Memory B cell (primary cell): ENCODE data around the gene FICD.

Experiments used
- ATAC-seq: fragments of 150-1000 bp; cut with Tn5 transposase; 2 replicates; pipeline ENCODE4 v1.10.0; 2021; ENCODE audit warnings: low read depth, mild to moderate bottlenecking, moderate library complexity
- DNase-seq, 2 donors: peaks; one replicate each; pipeline ENCODE4 v3.0.0; 2022; ENCODE audit warnings: low spot score in 2 of 2
- H3K27ac Mint-ChIP-seq: one replicate; pipeline ENCODE4 v1.8.0; 2022; ENCODE audit warnings: mild to moderate bottlenecking, moderate library complexity, mixed read lengths
- H3K27me3 Mint-ChIP-seq: one replicate; pipeline ENCODE4 v1.8.0; 2022; ENCODE audit warnings: mixed read lengths
- H3K36me3 Mint-ChIP-seq: one replicate; pipeline ENCODE4 v1.8.0; 2022; ENCODE audit warnings: mild to moderate bottlenecking, mixed read lengths
- H3K4me1 Mint-ChIP-seq: one replicate; pipeline ENCODE4 v1.8.0; 2022; ENCODE audit warnings: mixed read lengths
- H3K4me3 Mint-ChIP-seq: one replicate; pipeline ENCODE4 v1.8.0; 2022; ENCODE audit warnings: mild to moderate bottlenecking, moderate library complexity, mixed read lengths
- H3K9me3 Mint-ChIP-seq: one replicate; pipeline ENCODE4 v1.8.0; 2022; ENCODE audit warnings: mixed read lengths

Gene FICD

DNA sequence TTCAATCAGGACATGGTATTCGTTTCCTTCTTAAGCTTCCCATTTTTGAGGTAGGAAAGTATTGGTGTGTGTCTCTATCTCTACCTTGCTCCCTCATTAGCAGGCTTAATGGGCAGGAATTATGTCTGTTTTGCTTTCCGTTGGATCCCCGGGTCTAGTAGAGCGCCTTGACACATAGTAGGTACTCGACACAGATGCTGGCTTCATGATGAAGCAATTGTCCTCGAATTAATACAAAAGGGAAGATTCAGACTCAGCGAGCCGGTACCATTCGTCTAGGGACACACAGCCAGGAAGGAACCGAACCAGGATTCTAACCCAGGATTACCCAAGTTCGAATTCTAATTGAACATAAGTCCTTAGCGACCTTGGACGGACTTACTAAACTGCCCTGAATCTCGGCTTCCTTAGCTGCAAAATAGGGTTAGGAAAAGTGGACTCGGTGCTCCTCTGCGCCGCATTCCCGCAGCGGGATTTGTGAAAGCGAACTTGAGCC, 46.8 kb downstream of the FICD start:
- Mint-ChIP-seq H3K9me3 (no peaks in the 10 kb centered on the region), H3K27ac (peak overlapping the region; percentile 100), H3K36me3 (peaks cover 8% of the 10 kb centered on the region), H3K27me3 (no peaks in the 10 kb centered on the region), H3K4me1 (peaks cover 33% of the 10 kb centered on the region), H3K4me3 (peak overlapping the region; percentile 100)
- DNase-seq, result no peak
- ATAC-seq, result peak; percentile 0

DNA sequence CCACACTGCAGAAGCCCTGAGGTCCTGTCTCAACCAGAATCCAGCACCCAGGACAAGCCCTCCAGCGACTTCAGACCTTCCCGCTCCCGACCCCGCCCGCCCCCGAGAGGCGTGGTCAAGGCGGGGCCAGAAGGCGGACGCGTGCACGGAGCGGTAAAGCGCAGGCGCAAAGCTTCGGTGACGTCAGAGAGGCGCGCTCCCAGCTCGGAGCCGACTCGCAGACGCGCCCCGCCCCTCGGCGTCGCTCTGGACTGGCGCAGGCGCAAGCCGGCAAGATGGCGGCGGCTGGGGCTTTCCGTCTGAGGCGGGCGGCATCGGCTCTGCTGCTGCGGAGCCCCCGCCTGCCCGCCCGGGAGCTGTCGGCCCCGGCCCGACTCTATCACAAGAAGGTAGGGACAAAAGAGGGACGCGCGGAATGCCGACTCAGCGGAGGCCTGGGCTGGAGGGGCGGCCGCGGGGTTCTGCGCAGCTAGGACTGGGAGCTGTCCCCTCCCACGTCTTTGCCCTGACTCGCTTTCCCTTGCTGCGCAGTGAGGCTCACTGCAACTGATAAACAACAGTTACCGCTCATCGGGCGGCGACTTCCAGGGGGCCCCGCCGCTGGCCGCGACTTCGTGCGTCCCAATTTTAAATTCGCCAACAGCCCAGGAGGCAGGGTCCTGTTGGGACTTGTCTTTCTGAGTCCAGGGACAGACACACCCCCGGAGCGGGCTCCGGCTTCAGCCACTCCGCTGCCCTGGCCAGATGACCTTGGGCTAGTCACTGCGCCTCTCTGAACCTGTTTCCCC, 47.5 kb downstream of the FICD start, which contains the start of gene ISCU:
TSS of gene ISCU (plus strand) at position 249 of the 788 bp plus-strand sequence. CDS start at position 276, 27 bp downstream.
- Mint-ChIP-seq H3K27ac (peak within 1 kb of the TSS; percentile 100), H3K4me3 (peak within 1 kb of the TSS; percentile 100), H3K9me3 (no peaks in the 10 kb centered on the region), H3K27me3 (no peaks in the 10 kb centered on the region), H3K36me3 (peaks cover 14% of the 10 kb centered on the region), H3K4me1 (peaks cover 36% of the 10 kb centered on the region)
- DNase-seq, result peak; percentile 99 to 100
- ATAC-seq, result peak; percentile 68

DNA sequence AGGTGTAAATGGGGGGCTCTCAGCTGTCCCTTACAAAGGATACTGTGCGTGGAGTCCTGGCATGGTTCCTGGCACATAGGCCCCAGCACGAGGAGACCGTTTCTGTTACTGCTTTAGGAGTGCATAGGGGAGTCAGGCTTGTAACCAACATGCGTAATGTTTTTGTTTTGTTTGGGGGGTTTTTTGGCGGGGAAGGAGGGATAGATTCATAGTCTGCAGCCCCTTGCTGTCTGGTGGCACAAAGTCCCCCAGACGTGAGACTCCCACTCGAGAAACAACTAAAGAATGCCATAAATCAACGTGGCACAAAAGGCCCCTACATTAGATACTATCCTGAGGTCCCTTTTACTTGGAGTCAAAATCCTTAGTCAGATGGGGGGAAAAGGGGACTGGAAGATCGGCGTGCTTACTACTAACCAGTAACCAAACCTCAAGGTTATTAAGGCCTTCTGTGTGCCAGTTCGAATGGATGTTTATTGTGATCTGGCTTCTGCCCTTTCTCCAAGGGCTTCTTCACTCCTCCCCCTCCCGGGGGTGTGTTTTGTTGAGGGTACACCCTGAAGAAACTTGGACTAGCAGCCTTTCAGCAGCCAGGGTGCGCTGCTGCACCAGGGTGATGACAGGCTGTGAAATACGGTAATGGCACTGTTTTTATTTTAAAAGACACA, 48.2 kb downstream of the FICD start:
- Mint-ChIP-seq H3K36me3 (peaks cover 18% of the 10 kb centered on the region), H3K4me1 (peaks cover 40% of the 10 kb centered on the region)

DNA sequence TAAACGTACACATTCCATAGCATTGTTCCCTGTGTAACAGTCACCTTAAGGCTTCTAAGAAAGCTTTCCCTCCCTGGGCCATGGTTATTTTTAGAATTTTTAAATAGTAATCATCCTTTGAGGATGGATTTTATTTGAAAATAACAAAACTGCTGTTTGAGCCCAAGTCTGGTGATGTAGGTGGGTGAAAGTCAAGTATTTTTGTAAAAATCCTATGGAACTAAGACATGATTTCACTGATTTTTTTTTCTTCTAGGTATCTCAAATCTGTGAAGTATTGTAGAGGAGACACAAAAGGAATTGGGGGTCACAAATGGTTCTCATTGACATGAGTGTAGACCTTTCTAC, 48.7 kb downstream of the FICD start:
- H3K4me3 Mint-ChIP-seq, result no peak overlapping the region
- DNase-seq, result no peak
- no peaks in the 10 kb centered on the region for H3K9me3 Mint-ChIP-seq
- H3K36me3 Mint-ChIP-seq, result peaks cover 21% of the 10 kb centered on the region
- ATAC-seq, result no peak
- H3K4me1 Mint-ChIP-seq, result peaks cover 42% of the 10 kb centered on the region
- H3K27ac Mint-ChIP-seq, result peak overlapping the region; percentile 100
- no peaks in the 10 kb centered on the region for H3K27me3 Mint-ChIP-seq

More for the DNA sequence above, 48.2 kb downstream of the FICD start:
- H3K4me3 Mint-ChIP-seq, result peak overlapping the region; percentile 100
- H3K27ac Mint-ChIP-seq, result peak overlapping the region; percentile 100
- no peaks in the 10 kb centered on the region for H3K9me3 Mint-ChIP-seq
- ATAC-seq (peak; percentile 53), DNase-seq (peak; percentile 70 to 85)
- H3K27me3 Mint-ChIP-seq, result no peaks in the 10 kb centered on the region

DNA sequence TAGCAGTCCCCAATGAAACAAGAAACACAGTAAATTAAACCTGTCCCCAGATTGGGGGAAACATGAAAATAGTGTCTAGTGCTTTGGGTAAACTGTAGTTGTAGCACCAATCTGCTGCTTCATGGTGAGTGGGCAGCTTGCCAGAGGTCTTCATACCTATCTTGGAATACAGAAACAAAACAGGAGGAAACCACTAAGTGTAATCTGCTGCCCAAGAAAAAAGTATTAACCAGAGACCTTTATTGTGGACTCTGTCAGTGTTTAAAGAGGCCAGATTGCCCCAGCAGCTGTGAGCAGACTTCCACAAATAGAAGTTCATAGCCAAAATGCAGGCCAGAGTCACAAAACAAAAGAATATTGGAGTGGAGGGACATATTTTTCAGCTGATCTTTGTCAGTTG, 49.6 kb downstream of the FICD start:
- H3K4me3 Mint-ChIP-seq, result no peak overlapping the region

DNA sequence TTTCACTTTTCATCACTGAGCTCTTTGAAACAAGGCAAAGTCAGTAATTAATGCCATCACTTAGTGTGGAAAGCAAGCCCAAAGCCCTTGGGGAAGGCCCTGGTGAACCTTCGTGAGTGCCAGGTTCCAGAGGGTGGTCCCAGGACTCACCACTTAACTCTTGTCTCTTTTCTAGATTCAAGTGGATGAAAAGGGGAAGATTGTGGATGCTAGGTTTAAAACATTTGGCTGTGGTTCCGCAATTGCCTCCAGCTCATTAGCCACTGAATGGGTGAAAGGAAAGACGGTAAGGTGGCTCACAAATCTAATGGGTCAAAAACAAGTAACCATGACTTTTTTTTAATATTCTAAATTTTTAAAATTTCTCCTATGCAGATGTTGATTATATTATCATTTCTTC, 50.1 kb downstream of the FICD start:
- no peak for ATAC-seq
- H3K9me3 Mint-ChIP-seq, result no peaks in the 10 kb centered on the region
- no peak overlapping the region for H3K4me3 Mint-ChIP-seq
- peak overlapping the region; percentile 96 for H3K27ac Mint-ChIP-seq
- peaks cover 41% of the 10 kb centered on the region for H3K4me1 Mint-ChIP-seq
- H3K36me3 Mint-ChIP-seq, result peaks cover 26% of the 10 kb centered on the region
- no peak for DNase-seq
- H3K27me3 Mint-ChIP-seq, result no peaks in the 10 kb centered on the region

More for the DNA sequence above, 49.6 kb downstream of the FICD start:
- Mint-ChIP-seq H3K4me1 (peaks cover 44% of the 10 kb centered on the region), H3K36me3 (peaks cover 26% of the 10 kb centered on the region), H3K27me3 (no peaks in the 10 kb centered on the region), H3K27ac (peak overlapping the region; percentile 58), H3K9me3 (no peaks in the 10 kb centered on the region)
- no peak for DNase-seq
- ATAC-seq, result no peak

DNA sequence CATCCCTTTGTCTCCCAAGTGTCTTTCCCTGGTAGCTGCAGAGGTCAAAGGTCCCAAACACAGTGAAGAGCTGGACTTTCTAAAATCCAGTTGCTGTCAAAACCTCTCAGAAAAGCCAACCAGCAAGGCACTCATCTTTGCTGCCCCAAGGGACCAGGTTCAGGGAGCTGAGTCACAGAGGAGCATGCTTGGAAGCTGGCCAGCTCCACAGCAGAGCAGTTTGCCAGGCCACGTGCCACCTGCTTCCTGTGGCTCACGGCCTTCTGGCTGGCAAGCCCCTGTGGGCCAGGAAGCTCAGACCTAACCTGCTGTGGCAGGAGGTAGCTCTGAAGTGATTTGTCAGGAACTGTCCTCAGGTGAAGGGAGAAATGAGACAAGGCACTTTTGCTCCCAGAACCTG, 50.9 kb downstream of the FICD start:
- peaks cover 23% of the 10 kb centered on the region for H3K36me3 Mint-ChIP-seq
- no peak overlapping the region for H3K4me3 Mint-ChIP-seq
- H3K4me1 Mint-ChIP-seq, result peaks cover 45% of the 10 kb centered on the region
- H3K9me3 Mint-ChIP-seq, result no peaks in the 10 kb centered on the region
- no peak for ATAC-seq
- H3K27ac Mint-ChIP-seq, result peak overlapping the region; percentile 96
- DNase-seq, result no peak
- H3K27me3 Mint-ChIP-seq, result no peaks in the 10 kb centered on the region

DNA sequence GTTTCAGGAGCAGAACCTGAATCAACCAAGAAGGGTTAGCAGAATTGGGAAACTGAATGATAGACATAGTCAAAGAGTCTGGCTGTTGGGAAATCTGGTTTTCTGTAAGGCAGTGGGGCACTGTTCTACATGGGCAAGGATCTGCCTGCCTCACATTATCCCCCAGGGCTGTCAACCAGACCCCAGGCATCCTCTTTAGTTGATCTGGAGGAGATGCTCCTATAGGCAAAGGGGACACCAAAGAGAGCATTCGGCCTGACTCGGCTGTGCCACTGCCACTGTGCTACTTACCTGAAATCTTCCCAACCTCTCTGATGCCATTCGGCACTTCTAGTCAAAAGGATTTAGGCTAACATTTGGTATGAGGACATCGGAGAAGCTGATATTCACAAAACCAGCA, 51.4 kb downstream of the FICD start:
- no peaks in the 10 kb centered on the region for H3K9me3 Mint-ChIP-seq
- ATAC-seq (no peak), DNase-seq (no peak)
- H3K27me3 Mint-ChIP-seq, result no peaks in the 10 kb centered on the region
- H3K4me3 Mint-ChIP-seq, result no peak overlapping the region
- H3K4me1 Mint-ChIP-seq, result peaks cover 47% of the 10 kb centered on the region
- peak overlapping the region; percentile 96 for H3K27ac Mint-ChIP-seq
- peaks cover 23% of the 10 kb centered on the region for H3K36me3 Mint-ChIP-seq

DNA sequence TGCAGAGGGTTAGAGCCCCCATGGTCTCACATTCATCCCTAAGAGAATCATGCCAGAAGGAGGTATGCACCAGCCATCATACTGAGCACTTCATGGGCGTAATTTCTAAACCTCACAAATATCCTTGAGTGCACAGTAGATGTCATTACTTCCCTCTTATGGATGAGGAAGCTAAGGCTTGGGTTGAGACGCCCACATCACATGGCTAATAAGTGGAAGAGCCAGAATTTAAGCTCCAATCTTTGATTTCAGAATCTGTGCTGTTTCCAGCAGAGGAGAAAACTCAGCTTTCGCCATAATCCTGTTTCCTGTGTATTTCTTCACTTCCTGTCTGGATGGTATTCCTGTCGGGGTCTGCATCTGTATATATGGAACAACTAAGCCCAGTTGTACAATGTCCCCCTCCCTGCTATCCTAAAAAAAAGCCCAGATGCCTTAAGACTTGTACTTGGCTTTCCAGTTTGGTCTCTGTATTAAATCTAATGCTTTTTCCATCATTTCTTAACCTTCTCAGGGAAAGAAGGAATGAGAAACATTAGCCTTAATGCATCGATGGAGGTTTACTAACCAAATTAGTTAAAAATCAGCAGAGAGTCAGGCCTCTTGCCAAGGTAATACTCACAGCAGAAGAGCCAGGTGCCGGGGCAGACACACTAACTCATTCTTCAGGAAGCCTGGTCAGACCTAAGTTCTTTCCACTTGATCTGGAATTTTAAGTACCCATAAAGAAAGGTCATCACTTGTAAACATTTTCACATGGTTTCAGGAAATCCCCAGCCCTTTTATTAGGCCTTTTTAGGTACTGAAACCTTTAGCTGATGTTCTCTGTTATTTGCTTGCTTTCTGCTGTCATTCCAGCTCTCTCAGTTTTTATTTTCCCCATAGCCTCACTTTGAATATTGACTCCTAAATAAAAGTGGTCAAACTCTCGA, 52.6 kb downstream of the FICD start:
- H3K4me1 Mint-ChIP-seq, result peaks cover 56% of the 10 kb centered on the region
- peaks cover 23% of the 10 kb centered on the region for H3K36me3 Mint-ChIP-seq
- H3K27ac Mint-ChIP-seq, result peak overlapping the region; percentile 96
- H3K27me3 Mint-ChIP-seq, result no peaks in the 10 kb centered on the region
- H3K4me3 Mint-ChIP-seq, result peak overlapping the region; percentile 79
- DNase-seq, result no peak
- peak; percentile 7 for ATAC-seq
- no peaks in the 10 kb centered on the region for H3K9me3 Mint-ChIP-seq

DNA sequence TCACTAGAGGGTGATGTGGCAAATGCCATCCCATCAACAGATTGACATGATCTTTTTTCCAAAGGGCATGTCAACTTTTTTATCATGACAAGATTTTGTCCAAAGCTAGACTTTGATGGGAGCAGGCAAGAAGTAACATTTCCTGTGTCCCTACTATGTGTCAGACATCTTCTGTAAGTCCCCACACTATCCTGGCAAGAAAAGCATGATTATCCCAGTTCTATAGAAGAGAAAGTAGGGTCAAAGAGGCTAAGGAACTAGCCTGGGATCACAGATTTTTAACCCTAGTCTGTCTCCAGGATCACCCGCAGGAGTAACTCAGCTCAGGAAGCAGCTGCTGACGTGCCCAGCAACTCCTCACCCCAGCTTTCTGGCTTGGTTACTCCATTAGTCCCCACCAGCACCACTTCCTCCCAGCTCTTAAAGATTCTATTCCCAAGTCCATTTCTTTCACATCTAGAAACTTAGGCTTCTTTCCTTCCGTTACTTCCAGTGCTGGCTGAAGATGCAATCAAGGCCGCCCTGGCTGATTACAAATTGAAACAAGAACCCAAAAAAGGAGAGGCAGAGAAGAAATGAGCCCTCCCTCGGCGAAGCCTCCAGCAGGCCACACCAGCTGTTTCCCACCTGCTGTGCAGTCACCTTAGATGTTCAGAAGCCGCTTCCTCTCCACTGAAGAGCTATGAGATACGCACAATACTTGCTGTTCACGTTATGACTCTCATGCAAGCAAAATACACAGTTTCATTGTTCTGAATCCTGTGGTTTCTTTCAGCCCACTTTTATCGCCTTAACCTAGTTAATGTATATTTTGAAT, 53.5 kb downstream of the FICD start:
- peak overlapping the region; percentile 96 for H3K27ac Mint-ChIP-seq
- H3K27me3 Mint-ChIP-seq, result no peaks in the 10 kb centered on the region
- peak; percentile 84 for ATAC-seq
- peak overlapping the region; percentile 79 for H3K4me3 Mint-ChIP-seq
- H3K4me1 Mint-ChIP-seq, result peaks cover 60% of the 10 kb centered on the region
- no peaks in the 10 kb centered on the region for H3K9me3 Mint-ChIP-seq
- DNase-seq, result peak; percentile 36 to 65
- peaks cover 23% of the 10 kb centered on the region for H3K36me3 Mint-ChIP-seq
